ENCODE measurements around the gene KRTAP3-2.

Gene KRTAP3-2

DNA sequence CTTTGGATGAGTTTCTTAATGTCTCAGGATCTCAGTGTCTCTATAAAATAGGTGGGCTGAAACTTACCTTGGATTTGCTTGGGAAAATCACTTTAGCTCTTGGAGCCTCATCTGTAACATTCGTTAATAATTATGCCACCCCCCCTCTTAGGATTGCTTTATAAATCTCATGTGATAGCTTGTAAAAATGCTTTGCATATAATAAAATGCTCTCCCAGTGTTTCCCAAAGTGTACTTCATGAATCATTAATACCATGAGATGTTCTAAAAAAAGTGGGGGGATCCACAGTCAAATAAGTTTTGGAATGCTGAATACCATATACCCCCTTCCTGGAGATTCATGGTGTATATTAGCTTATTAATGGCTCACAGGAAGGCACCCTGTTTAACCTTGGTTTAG, 38.1 kb downstream of the KRTAP3-2 start:
- DNase-seq, result no peak

GRCh38 chr17:40960144-40960543, 39.6 kb downstream of the KRTAP3-2 start:
- DNase-seq, result no peak

- no peak for DNase-seq
Observed at GRCh38 chr17:40958086-40958953, 41.4 kb downstream of the KRTAP3-2 start.

- DNase-seq, result no peak
Observed at GRCh38 chr17:40956401-40957254, 43.1 kb downstream of the KRTAP3-2 start.

GRCh38 chr17:40953881-40954280, 45.8 kb downstream of the KRTAP3-2 start:
- no peak for DNase-seq

DNA sequence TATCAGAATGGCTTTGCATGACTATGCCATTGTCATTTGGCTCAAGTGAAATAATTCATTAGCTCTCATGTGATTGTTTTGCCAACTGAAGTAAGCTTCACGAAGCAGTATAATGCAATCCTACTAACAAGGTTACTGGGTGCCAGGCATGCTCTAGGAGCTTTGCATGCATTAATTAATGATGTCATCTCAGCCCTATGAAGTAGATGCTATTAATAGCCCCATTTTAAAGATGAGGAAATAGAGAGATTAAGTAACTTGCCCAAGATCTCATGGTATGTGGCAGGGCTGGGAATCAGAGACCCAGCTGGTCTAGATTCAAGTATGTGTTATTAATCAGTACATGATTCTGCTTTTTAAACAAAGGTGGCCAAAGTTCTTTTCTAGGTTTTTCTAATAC, 47.0 kb downstream of the KRTAP3-2 start:
- DNase-seq, result no peak

DNA sequence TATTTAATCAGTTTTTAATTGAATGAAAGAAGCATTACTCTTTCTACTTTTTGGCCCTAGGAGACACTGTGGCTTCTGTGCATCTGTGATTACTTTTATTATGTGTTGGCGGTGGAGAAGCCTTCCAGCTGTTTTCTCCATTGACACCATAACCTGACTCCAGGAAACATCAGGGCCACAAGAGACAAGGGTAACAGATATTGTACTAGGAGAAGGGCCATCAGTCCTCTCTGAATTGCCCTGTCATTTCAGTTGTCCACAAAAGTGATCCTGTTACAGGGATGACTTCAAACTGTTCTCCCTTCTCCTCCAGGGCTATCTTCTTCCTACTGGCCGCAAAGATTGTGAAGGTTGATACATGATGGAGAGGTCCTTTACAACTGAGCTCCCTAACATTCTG, 47.6 kb downstream of the KRTAP3-2 start:
- no peak for DNase-seq

DNA sequence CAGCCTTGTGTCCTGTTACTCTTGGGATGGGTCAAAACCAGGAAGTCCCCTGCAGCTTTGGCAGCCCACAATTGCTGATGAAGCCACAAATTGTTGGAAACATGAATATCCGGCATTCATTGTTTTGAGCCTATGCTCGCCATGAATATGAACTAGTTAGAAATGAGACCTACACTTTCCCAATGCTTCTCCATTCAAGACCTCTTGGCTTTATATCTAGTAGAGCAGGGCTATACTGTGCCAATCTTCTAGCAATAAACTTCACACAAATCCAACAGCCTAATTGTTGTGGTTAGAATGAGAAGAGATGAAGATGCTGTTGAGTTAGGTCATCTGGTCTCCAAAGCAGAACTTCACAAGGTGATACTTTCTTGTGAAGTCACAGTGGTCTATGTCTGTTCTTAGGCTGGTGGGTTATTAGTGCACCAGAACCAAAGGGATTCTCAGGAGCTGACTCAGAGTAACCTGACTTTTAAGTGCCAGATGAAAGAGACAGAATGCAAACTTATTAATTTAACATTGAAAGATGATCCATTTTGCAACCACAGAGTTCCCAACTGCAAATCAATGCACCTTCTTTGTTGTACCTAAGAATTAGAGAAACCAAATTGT, 48.6 kb downstream of the KRTAP3-2 start:
- no peak for DNase-seq

DNA sequence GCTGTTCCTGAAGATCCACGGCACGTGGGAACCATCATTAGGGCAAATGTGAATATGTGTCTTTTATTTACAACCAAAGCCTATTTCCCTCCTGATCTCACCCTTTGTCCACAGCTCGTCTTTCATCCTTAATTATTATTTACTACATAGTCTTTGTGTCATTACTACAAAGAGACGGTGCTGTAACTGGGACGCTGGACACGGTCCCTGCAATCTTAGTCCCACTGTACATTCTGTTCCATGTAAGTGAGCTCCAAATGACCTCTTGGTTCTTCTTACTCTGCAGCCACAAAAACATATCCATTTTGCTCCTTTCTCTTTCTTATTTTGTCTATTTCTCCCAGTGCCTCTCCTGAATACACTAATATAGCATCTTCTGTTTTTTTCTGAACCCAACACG, 49.5 kb downstream of the KRTAP3-2 start:
- DNase-seq, result no peak

- DNase-seq, result peak; percentile 55
Observed at GRCh38 chr17:40949418-40949817, 50.3 kb downstream of the KRTAP3-2 start.

Measured in NCI-H1105 (cell line).